Measurements from ENCODE around the gene SLIT3.

SLIT3 gene

GRCh38 chr5:169080448-169080911 is 220.5 kb downstream of the SLIT3 start:
- DNase-seq (ENCODE audit: low read depth): no peak

- no peak for DNase-seq (ENCODE audit: low read depth)
These were observed 221.2 kb downstream of the SLIT3 start for GRCh38 chr5:169079697-169080096.

- no peak for DNase-seq (ENCODE audit: low read depth)
These were observed 226.1 kb downstream of the SLIT3 start for GRCh38 chr5:169074839-169075238.

DNA sequence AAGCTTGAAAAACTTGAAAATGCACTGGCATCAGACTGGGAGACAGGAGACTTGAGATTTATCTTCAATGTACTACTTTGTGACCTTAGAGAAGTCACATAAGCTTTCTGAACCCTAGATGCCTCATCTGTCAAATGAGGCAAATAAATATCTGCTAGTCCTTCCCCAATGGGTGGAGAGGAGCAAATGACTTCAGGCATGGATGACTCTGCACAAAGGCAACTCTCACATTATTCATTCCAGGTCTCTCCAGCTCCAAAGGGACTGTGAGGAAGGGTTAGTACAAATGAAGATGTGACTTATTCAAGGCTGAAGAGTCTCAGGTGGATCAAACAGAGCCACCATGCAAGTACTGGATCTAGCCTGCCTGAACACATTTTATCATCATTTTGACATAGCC is 228.7 kb downstream of the SLIT3 start:
- DNase-seq (ENCODE audit: low read depth): no peak

GRCh38 chr5:169070413-169070812 is 230.5 kb downstream of the SLIT3 start:
- no peak for DNase-seq (ENCODE audit: low read depth)

- no peak for DNase-seq (ENCODE audit: low read depth)
These were observed 233.2 kb downstream of the SLIT3 start for GRCh38 chr5:169067751-169068173.

DNA sequence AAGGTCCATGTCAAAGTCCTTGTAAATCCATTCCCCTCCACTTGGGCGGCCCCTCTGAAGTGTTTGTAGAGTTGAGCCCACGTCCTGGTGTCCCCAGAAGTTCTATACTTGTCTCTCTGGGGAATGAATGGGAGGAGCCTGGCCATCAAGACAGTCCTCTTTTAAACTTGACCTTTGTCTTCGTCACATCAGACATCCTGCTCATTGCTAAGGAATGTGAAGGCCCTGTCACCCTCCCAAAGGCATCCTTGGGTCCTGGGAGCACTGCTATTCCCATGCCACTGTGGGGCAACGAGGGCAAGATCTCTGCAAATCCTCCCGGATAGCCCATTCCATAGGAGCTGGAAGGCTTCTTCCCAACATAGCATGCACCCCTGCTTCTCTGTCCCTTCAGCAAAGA is 235.5 kb downstream of the SLIT3 start:
- no peak for DNase-seq (ENCODE audit: low read depth)

DNA sequence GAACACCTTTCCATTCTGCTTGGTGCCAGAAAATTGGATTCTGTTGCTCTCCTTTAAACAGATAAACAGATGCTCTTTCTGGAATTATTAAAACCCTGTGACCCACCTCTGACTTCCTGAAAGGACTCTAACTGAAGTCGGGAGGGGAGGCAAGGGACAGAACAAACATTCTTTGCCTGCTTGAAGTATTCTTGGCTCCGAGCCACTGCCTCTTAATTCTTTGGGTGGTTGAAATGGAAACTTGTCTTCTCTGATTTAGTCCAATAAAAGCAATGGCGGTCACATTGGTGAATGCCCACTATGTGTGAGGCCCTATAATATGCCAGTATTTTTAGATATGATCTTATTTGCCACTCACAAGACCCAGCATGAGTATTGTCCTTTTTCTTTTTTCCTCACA is 236.8 kb downstream of the SLIT3 start:
- no peak for DNase-seq (ENCODE audit: low read depth)

DNA sequence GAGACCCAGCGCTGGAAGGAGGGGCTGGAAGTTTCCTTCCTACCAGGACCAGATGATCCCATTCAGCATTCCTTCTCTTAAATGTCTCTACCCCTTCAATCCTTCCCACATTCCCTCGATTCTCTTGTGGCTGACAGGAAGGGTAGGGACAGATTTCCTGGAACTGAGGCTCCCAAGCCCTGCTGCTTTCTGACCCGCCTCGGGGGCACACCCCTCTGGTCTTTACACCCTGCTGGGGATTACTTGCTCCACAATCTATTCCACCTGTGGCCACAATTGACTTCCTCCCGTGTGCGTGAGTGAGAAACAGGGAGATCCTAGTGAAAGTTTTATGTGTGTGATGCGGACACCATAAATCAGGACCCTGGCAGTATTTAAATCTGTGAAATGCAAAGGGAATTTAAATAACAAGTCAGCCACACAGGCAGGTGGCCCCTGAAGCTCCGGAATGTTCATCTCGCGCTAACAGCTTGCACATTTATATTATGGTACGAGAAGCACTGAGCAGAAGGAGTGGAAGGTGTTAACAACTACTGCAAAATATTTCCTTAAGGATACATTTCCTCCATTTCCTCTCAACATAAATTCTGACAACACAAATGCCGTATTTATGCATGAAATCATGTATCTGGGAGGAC is 237.5 kb downstream of the SLIT3 start:
- DNase-seq (ENCODE audit: low read depth): no peak

- no peak for DNase-seq (ENCODE audit: low read depth)
These were observed 238.2 kb downstream of the SLIT3 start for GRCh38 chr5:169062690-169063089.

GRCh38 chr5:169054506-169054905 is 246.4 kb downstream of the SLIT3 start:
- DNase-seq (ENCODE audit: low read depth): no peak

GRCh38 chr5:169052207-169052606 is 248.7 kb downstream of the SLIT3 start:
- DNase-seq (ENCODE audit: low read depth): peak; percentile 67

GRCh38 chr5:169051351-169051750 is 249.6 kb downstream of the SLIT3 start:
- no peak for DNase-seq (ENCODE audit: low read depth)

GRCh38 chr5:169050636-169051035 is 250.3 kb downstream of the SLIT3 start:
- DNase-seq (ENCODE audit: low read depth): no peak

DNA sequence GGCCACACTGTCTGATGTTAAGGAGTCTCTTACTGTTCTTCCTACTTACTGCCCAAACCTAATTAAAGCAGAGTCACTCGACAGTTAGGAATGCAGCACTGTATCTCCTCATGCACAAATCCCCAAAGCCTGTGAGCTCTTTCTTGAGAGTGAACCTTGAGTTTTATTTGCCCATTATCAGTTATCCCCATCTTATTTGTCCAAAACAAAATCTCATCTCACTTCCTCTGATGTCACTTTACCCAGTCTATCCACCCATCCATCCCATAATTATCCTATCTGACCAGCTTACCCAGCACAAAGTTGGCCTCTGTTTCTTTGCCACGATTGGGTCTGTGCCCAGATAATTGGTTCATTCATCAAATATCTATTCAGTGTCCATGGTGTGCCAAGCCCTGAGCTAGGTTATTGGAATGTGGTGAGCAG is 250.8 kb downstream of the SLIT3 start:
- DNase-seq (ENCODE audit: low read depth): peak; percentile 40

DNA sequence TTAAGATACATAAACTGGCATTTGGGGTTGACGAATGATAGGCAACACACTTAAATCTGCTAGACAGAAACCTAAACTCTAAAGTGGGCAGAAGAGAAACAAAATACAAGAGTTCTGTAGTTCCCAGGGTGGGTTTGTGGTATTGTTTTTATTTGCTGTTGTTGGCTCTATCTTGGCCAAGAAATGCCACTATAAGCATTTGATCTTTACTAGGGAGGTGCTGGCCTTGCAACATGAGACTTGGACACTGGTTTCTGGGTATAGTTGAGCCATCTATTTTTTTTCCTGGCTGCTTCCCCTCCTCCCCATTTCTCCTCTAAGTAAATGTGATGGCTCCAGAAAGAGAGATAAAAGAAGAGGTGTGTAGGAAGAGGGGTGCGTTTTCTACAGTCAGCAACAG is 251.2 kb downstream of the SLIT3 start:
- no peak for DNase-seq (ENCODE audit: low read depth)

GRCh38 chr5:169048181-169049125 is 252.5 kb downstream of the SLIT3 start:
- no peak for DNase-seq (ENCODE audit: low read depth)

DNA sequence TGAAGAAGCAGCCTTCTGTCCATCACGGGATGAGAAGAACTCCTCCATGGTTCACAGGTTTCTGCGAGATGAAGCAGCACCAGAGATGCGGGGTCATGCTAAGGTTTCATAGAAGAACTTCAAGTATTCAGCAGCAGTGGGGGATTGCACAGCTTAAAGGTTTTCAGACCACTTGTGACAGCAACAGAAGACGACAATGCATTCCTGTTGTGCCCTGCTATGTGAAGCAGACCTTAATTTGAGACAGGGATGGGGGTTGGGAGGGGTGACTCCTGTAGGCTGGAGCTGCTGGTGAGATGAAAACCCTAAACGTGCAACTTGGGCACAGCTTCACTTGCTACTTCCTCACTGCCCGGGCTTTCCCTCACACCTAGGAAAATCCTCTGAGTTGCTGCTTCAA is 256.0 kb downstream of the SLIT3 start:
- DNase-seq (ENCODE audit: low read depth): no peak

- no peak for DNase-seq (ENCODE audit: low read depth)
These were observed 259.8 kb downstream of the SLIT3 start for GRCh38 chr5:169041180-169041579.

GRCh38 chr5:169039592-169039991 is 261.3 kb downstream of the SLIT3 start:
- no peak for DNase-seq (ENCODE audit: low read depth)

DNA sequence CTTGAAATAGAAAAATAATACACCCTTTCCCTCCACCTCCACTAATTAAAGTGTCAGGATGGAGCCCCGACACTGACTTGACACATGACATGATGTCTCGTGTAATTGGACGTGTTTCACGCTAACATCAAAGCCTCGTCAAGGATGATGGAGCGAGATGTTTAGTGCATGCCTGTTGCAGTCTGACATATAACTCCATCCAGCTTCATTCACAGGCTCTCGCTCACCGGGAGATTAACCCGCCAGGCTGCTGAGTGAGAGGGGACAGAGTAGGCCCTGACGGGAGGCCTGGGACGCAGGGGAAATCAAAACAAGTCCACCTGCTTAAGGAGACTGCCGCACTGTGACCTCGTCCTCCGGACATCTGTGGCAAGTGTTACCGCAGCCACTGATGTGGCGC is 263.5 kb downstream of the SLIT3 start:
- DNase-seq (ENCODE audit: low read depth): no peak

GRCh38 chr5:169036079-169036805 is 264.7 kb downstream of the SLIT3 start:
- no peak for DNase-seq (ENCODE audit: low read depth)

Measured in GM04504 (cell line).